ENCODE measurements around the gene IFRD2. TPM values are rescaled to one million over a fixed set of nuclear protein-coding genes. Genes with fewer than 3 reads are reported as not detected.

The IFRD2 gene
- total and polyA plus RNA-seq, 2 of the 13 experiments (the other 11 are each of a cell fraction or from before 2014, with no cell fraction given) = 32.8 to 96.1 TPM

DNA sequence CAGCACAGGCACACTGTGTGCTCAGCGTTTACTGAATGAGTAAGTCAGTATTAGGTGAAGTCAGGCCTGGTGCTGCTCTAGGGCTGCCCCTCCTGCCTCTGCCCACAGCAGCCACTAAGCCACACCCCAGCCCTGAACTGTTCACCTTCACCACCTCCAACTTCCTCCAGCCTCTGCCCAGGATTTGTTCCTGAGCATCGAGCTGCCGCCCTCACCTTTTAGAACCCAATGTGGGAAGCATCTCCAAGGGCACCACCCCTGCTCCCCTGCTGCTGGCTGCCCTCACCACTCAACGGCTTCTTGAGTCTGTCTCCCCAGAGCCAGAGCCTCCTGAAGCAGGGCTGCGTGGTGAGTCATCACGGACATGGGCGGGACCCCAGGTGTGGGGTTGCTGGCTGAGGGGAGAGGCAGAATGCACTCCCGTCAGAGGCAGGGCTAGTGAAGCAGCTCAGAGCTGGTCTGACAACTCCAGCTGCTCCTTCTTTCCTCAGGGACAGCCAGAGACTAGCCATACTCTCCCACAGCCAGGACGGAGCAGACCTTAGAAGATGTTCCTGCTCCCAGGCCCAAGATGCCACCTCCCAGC lies 24.5 kb upstream of the IFRD2 start (continued):
- TF ChIP-seq, protein P1, sequence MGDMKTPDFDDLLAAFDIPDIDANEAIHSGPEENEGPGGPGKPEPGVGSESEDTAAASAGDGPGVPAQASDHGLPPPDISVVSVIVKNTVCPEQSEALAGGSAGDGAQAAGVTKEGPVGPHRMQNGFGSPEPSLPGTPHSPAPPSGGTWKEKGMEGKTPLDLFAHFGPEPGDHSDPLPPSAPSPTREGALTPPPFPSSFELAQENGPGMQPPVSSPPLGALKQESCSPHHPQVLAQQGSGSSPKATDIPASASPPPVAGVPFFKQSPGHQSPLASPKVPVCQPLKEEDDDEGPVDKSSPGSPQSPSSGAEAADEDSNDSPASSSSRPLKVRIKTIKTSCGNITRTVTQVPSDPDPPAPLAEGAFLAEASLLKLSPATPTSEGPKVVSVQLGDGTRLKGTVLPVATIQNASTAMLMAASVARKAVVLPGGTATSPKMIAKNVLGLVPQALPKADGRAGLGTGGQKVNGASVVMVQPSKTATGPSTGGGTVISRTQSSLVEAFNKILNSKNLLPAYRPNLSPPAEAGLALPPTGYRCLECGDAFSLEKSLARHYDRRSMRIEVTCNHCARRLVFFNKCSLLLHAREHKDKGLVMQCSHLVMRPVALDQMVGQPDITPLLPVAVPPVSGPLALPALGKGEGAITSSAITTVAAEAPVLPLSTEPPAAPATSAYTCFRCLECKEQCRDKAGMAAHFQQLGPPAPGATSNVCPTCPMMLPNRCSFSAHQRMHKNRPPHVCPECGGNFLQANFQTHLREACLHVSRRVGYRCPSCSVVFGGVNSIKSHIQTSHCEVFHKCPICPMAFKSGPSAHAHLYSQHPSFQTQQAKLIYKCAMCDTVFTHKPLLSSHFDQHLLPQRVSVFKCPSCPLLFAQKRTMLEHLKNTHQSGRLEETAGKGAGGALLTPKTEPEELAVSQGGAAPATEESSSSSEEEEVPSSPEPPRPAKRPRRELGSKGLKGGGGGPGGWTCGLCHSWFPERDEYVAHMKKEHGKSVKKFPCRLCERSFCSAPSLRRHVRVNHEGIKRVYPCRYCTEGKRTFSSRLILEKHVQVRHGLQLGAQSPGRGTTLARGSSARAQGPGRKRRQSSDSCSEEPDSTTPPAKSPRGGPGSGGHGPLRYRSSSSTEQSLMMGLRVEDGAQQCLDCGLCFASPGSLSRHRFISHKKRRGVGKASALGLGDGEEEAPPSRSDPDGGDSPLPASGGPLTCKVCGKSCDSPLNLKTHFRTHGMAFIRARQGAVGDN (CRISPR knock-in tag; IDR thresholded peaks at IDR 0.05) = 0 out of 2 replicates have a peak, but pooled peaks have one; percentile 23
- no peak for TF ChIP-seq FOXJ3 (CRISPR knock-in tag; IDR thresholded peaks at IDR 0.05; ENCODE audit: borderline replicate concordance)

GRCh38 chr3:50314816-50315215 lies 22.6 kb upstream of the IFRD2 start:
- ATAC-seq (peak; percentile 9; the same call in 1 of the 3 replicates), FAIRE-seq (no peak), DNase-seq (ENCODE audit: low spot score) (no peak)
- POLR2A ChIA-PET = interaction anchor here (0.8 to 13.0 kb wide), 4 partner anchors 14 to 111 kb away, joined by 3 to 222 read pairs (median 6); partner anchors contain the start of genes GNAI2, HYAL1, HYAL3 and LSMEM2
- Histone ChIP-seq H3K9me3 (ENCODE audit: low read length) (no peaks in the 10 kb centered on the region), H3K27me3 (ENCODE audit: control insufficient read depth in 1 of 2, insufficient read depth in 2 of 2, low read length in 2 of 2) (no peaks in the 10 kb centered on the region), H3K4me3 (replicated peaks in 1 of 3; ENCODE audit: insufficient read depth in 1 of 3, low read depth in 2 of 3, low read length in 3 of 3) (no peak overlapping the region), H3K27ac (ENCODE audit: extremely low read length, insufficient read depth, low read length) (no peak overlapping the region), H3K4me1 (ENCODE audit: insufficient read depth, low read length) (peaks cover 42% of the 10 kb centered on the region), H3K9ac (ENCODE audit: insufficient read depth, low read depth, low read length) (no peak overlapping the region), H3K36me3 (replicated peaks in 1 of 2; ENCODE audit: control insufficient read depth in 1 of 2, insufficient read depth in 2 of 2, low read length in 2 of 2) (peaks cover 16 to 32% of the 10 kb centered on the region in 2 experiments), H3K4me2 (ENCODE audit: low read depth, low read length) (no peak overlapping the region), H2AFZ (ENCODE audit: low read length) (no peak overlapping the region), H3K79me2 (ENCODE audit: insufficient read depth, low read length) (peaks cover 14% of the 10 kb centered on the region), H4K20me1 (ENCODE audit: insufficient read depth, low read length) (no peaks in the 10 kb centered on the region)
- no TSS peak for BruUV-seq (replicated peaks)
- in situ Hi-C loops (cut with HindIII; ENCODE audit: extremely low pct_ligation_motif_present, low pct_unique_long_range_greater_than_20kb) (no loop called here), intact Hi-C loops (cut with micrococcal nuclease; ENCODE audit: unreplicated experiment) (no loop called here)
- CTCF ChIA-PET (ENCODE audit: low intra/inter-chr PET ratio, low total read pairs) = no interaction called here
- 100% methylated on average over 4 of the region's 4 CpGs for WGBS (ENCODE audit: low lambda C conversion rate)
- no peak for TF ChIP-seq KLF13 (CRISPR knock-in tag; IDR thresholded peaks at IDR 0.05)

Data from HepG2 (cell line).